HS-27A (cell line): ENCODE results near the gene SKI.

Experiments
- DNase-seq: peaks from one replicate; pipeline ENCODE4 v3.0.0-alpha.2; 2012; ENCODE audit warnings: low read depth, missing footprints

SKI gene

GRCh38 chr1:2228157-2228594 is at the start of gene SKI:
TSS of gene SKI (plus strand) at chr1:2228319. CDS start at chr1:2228767, 448 bp downstream.
- DNase-seq, result no peak

GRCh38 chr1:2178875-2179274 is 49.2 kb upstream of the SKI start:
- no peak for DNase-seq

- DNase-seq, result no peak
Measured at GRCh38 chr1:2179283-2180013, 48.7 kb upstream of the SKI start.

- DNase-seq, result no peak
Measured at GRCh38 chr1:2180297-2181245, 47.5 kb upstream of the SKI start.

- no peak for DNase-seq
Measured at GRCh38 chr1:2181271-2181670, 46.8 kb upstream of the SKI start.

- DNase-seq, result no peak
Measured at GRCh38 chr1:2181752-2182151, 46.4 kb upstream of the SKI start.

- DNase-seq, result no peak
Measured at GRCh38 chr1:2182376-2182775, 45.7 kb upstream of the SKI start.

- no peak for DNase-seq
Measured at GRCh38 chr1:2183937-2184334, 44.2 kb upstream of the SKI start.

- no peak for DNase-seq
Measured at GRCh38 chr1:2184531-2184930, 43.6 kb upstream of the SKI start.

GRCh38 chr1:2184934-2185333 is 43.2 kb upstream of the SKI start:
- DNase-seq, result no peak

- no peak for DNase-seq
Measured at GRCh38 chr1:2185880-2186855, 42.0 kb upstream of the SKI start.

GRCh38 chr1:2186901-2187300 is 41.2 kb upstream of the SKI start:
- no peak for DNase-seq

GRCh38 chr1:2187619-2188018 is 40.5 kb upstream of the SKI start:
- no peak for DNase-seq

- no peak for DNase-seq
Measured at GRCh38 chr1:2188336-2188735, 39.8 kb upstream of the SKI start.

GRCh38 chr1:2189459-2190425 is 38.4 kb upstream of the SKI start:
- peak; percentile 54 for DNase-seq

GRCh38 chr1:2190491-2190976 is 37.6 kb upstream of the SKI start:
- no peak for DNase-seq

- no peak for DNase-seq
Measured at GRCh38 chr1:2192031-2192995, 35.8 kb upstream of the SKI start.

- no peak for DNase-seq
Measured at GRCh38 chr1:2193514-2194281, 34.4 kb upstream of the SKI start.
